ENCODE measurements around the gene ATG13.

Gene ATG13

DNA sequence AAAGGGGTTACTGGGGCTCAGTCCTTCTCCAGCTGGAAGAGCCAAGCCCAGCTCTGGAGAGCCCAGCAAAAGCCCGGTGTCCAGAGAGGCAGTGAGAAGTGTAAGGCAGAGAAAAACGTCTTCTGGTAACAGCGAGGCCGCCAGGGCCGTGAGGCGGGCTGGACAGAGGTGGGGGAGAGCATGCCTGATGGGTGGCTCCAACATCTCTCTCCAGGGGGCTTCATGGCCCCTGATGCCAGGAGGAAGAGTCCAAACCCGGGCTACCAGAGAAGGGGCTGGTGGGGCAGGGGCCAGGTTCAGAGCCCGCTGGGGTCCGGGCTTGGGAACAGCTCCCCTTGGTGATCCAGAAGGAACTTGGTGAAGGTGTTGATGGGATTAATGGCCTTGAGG, 61.4 kb downstream of the ATG13 start:
- Histone ChIP-seq H3K27ac (ENCODE audit: low read length) (no peak overlapping the region), H3K9ac (ENCODE audit: low read length) (no peak overlapping the region), H3K36me3 (ENCODE audit: control insufficient read depth, low read depth, low read length) (no peaks in the 10 kb centered on the region)

DNA sequence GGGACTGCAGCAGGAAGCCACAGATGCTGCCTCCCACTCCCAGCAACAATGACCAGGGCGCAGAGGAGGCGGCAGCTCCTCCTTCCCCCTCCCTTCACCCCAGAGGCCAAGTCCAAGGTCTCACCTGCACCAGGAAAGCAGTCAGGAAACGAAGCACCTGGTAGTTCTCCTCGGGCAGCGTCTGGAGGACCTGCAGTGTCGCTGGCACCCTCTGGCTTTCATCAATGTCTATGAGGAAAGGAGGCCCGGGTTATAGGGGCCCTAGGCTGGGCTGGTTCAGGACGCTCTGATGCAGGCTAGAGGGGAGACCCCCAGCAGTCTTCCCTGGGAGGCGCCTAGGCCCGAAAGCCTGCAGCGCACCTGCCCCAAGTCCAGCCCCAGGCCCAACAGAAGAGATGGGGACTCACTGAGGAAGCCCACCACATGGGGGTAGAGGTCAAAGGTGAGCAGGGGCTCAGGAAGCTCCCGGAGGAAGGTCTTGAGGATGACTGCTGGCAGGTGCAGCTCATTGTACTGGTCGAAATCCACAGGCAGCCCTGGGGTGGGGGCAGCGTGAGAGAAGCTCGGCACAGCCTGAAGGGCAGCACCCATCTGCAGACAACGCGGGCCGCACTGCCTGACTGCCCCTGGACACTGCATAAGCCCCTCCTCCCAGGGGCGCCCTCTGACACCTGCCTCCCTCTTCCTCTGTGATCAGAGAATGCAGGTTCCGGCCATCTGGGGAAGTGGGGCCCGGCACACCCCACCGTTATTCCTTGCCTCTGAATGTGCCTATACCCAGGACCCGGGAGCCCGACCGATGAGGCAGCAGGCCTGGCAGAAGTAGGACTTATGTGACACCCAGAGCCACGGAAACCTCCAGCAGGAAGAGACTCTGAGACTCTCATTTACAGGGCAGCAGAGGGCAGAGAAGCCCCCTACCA, 62.1 kb downstream of the ATG13 start:
- Histone ChIP-seq H3K27me3 (ENCODE audit: control insufficient read depth, insufficient read depth, low read length) (no peaks in the 10 kb centered on the region), H3K27ac (ENCODE audit: low read length) (no peak overlapping the region), H3K9me3 (ENCODE audit: control insufficient read depth, low read depth, low read length) (no peaks in the 10 kb centered on the region), H3K36me3 (ENCODE audit: control insufficient read depth, low read depth, low read length) (no peaks in the 10 kb centered on the region), H3K4me3 (ENCODE audit: low read length) (no peak overlapping the region), H3K9ac (ENCODE audit: low read length) (no peak overlapping the region), H3K4me1 (ENCODE audit: control insufficient read depth, low read depth, low read length) (peaks cover 2% of the 10 kb centered on the region)

More for the DNA sequence above, 61.4 kb downstream of the ATG13 start:
- peaks cover 8% of the 10 kb centered on the region for H3K4me1 ChIP-seq (ENCODE audit: control insufficient read depth, low read depth, low read length)
- H3K9me3 ChIP-seq (ENCODE audit: control insufficient read depth, low read depth, low read length): no peaks in the 10 kb centered on the region
- H3K27me3 ChIP-seq (ENCODE audit: control insufficient read depth, insufficient read depth, low read length): no peaks in the 10 kb centered on the region
- no peak overlapping the region for H3K4me3 ChIP-seq (ENCODE audit: low read length)

DNA sequence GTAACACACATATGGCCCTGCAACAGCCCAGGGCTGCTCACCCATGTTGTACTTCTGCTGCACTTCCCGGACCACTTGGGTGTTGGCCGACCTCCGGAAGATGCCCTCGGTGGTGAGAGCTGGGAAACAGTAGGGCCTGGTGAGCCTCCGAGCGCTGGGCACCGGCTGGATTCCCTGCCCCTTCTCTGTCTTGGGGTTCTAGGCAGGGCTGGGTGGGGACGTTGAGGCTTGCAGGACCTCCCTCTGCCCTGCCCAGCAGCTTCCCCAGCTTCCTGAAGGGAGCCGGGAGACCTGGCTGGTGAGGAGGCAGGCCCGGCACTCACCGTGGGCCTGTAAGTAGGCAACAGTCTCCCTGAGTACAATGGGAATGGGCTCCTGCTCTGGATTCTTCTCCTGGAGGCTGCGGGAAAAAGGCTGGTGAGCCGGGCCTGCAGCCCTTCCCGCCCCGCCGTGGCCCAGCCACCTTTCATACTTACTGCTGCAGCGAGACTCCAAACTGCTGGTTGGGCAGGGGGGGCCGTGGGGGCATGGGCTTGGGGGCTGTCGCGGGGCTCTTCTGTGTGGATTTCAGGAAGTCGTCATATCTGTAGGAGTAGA, 62.9 kb downstream of the ATG13 start:
- no peaks in the 10 kb centered on the region for H3K4me1 ChIP-seq (ENCODE audit: control insufficient read depth, low read depth, low read length)
- H3K36me3 ChIP-seq (ENCODE audit: control insufficient read depth, low read depth, low read length): no peaks in the 10 kb centered on the region
- no peak overlapping the region for H3K27ac ChIP-seq (ENCODE audit: low read length)
- no peaks in the 10 kb centered on the region for H3K27me3 ChIP-seq (ENCODE audit: control insufficient read depth, insufficient read depth, low read length)
- no peak overlapping the region for H3K9ac ChIP-seq (ENCODE audit: low read length)
- H3K4me3 ChIP-seq (ENCODE audit: low read length): no peak overlapping the region
- no peaks in the 10 kb centered on the region for H3K9me3 ChIP-seq (ENCODE audit: control insufficient read depth, low read depth, low read length)

DNA sequence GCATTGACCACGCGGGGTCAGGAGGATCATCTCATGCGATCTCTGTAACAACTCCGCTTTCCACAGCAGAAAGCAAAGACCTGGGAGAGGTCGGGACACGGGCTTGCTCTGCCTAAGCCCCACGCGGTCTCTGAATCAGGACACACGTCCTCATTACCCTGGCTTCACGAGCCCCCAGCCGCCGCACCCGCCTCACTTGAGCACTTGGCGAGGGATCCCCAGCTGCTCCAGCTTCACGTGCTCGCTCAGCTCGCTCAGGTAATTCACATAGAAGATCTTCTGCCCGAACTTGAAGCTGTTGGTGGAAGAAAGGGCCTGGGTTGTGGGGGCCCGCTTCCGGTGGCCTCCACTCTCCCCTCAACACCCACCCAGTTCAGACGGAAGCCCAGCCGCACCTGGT, 63.5 kb downstream of the ATG13 start:
- Histone ChIP-seq H3K36me3 (ENCODE audit: control insufficient read depth, low read depth, low read length) (no peaks in the 10 kb centered on the region), H3K9ac (ENCODE audit: low read length) (no peak overlapping the region), H3K27ac (ENCODE audit: low read length) (no peak overlapping the region)

DNA sequence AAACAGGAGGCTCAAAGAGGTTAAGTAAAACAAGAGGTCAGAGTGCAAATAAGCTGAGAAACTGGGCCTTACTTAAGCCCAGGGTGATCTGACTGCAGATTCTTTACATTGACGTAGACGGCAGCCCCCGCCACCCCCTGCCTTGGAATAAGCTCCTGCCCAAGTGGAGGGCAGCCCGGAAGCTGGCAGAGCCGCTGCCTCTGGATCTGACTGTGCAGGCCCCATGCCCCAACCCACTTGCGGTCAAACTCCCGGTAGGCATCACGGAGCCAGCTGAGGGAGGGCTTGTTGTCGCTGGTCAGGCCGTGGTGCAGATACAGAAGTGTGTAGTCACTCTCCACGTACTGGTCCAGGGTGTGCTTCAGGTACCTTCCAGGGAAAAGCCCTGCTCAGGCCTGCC, 64.5 kb downstream of the ATG13 start:
- Histone ChIP-seq H3K4me3 (ENCODE audit: low read length) (no peak overlapping the region), H3K27ac (ENCODE audit: low read length) (no peak overlapping the region), H3K27me3 (ENCODE audit: control insufficient read depth, insufficient read depth, low read length) (no peaks in the 10 kb centered on the region), H3K36me3 (ENCODE audit: control insufficient read depth, low read depth, low read length) (no peaks in the 10 kb centered on the region), H3K9ac (ENCODE audit: low read length) (no peak overlapping the region), H3K9me3 (ENCODE audit: control insufficient read depth, low read depth, low read length) (no peaks in the 10 kb centered on the region), H3K4me1 (ENCODE audit: control insufficient read depth, low read depth, low read length) (no peaks in the 10 kb centered on the region)

More for the DNA sequence above, 63.5 kb downstream of the ATG13 start:
- Histone ChIP-seq H3K4me1 (ENCODE audit: control insufficient read depth, low read depth, low read length) (no peaks in the 10 kb centered on the region), H3K4me3 (ENCODE audit: low read length) (no peak overlapping the region), H3K27me3 (ENCODE audit: control insufficient read depth, insufficient read depth, low read length) (no peaks in the 10 kb centered on the region), H3K9me3 (ENCODE audit: control insufficient read depth, low read depth, low read length) (no peaks in the 10 kb centered on the region)

DNA sequence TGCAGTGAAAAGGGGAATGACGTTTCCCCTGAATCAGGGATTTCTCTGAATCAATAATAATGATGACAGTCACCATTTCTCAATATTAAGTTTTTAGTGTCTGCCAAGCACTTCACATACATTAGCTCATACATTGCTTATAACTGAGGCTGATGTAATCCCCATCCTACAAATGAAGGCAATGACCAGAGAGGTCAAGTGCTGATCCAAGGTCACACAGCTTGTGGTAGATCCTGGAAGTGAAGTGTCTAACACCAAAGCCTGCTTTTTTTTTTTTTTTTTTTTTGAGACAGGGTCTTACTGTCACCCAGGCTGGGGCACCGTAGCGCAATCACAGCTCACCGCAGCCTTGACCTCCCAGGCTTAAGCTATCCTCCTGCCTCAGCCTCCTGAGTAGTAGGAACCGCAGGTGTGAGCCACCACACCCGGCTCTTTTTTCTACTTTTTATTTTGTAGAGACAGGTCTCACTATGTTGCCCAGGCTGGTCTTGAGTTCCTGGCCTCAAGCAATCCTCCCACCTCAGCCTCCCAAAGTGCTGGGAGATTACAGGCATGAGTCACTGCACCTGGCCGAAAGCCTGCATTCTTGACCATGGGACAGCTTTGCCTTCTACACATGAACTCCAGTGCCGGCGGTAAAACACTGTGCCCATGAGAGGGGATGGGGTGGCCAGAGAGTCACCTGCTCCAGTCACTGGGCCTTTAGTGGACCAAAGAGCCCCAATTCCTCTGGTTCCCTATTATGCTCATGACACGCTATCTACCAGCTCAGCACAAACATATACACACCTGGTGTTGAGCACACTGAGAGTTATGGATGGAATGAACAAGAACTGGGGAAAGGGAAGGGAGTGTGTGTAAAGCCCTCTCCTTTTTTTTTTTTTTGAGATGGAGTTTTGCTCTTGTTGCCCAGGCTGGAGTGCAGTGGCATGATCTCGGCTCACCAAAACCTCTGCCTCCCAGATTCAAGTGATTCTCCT, 65.7 kb downstream of the ATG13 start:
- Histone ChIP-seq H3K9me3 (ENCODE audit: control insufficient read depth, low read depth, low read length) (no peaks in the 10 kb centered on the region), H3K36me3 (ENCODE audit: control insufficient read depth, low read depth, low read length) (peaks cover 3% of the 10 kb centered on the region), H3K4me3 (ENCODE audit: low read length) (no peak overlapping the region), H3K9ac (ENCODE audit: low read length) (no peak overlapping the region), H3K27ac (ENCODE audit: low read length) (no peak overlapping the region), H3K27me3 (ENCODE audit: control insufficient read depth, insufficient read depth, low read length) (no peaks in the 10 kb centered on the region), H3K4me1 (ENCODE audit: control insufficient read depth, low read depth, low read length) (no peaks in the 10 kb centered on the region)

- no peak overlapping the region for H3K4me3 ChIP-seq (ENCODE audit: low read length)
Observed at GRCh38 chr11:46684367-46684766, 67.0 kb downstream of the ATG13 start.

DNA sequence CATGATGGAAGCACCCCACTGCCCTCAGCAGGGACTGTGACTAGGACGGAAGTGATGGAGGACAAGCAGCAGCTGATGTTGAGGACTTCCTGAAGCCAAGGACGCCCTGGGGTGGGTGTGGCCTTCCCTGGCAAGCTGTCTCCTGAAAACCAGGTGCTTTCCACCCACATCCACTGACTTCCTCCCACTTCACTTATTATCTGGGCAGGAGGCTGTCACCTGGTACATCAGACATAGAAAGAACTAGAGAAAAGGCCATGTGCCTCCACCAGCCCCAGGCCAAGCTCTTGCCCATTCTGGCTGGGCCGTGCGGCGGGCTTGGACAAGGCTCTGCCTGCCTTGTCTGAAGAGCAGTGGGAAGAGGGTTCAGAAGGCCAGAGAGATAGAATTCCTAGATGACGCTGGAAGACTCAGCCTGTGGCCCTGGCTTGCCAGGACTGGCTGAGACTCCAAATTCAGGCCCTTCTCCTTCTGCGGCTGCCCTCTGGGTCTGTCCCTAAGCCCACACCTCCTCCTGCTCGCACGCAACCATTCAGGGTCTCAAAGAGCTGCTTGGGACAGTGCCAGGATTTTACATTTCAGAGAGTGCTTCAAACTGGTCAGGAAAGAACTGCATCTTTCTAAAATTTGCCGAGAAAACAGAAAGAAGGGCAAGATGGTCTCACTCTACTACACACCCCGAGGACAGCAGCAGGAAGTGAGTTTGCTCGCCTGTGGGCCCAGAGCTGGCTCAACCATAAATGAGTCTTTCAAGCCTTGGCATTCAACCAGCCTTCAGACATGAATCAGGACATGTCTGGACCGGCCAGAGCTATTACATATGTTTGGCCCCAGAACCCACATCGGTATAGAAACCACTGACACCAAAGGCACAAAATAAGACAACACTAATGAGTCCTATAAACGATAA, 69.8 kb downstream of the ATG13 start:
- Histone ChIP-seq H3K4me3 (ENCODE audit: low read length) (no peak overlapping the region), H3K9me3 (ENCODE audit: control insufficient read depth, low read depth, low read length) (no peaks in the 10 kb centered on the region), H3K27me3 (ENCODE audit: control insufficient read depth, insufficient read depth, low read length) (no peaks in the 10 kb centered on the region), H3K27ac (ENCODE audit: low read length) (no peak overlapping the region), H3K36me3 (ENCODE audit: control insufficient read depth, low read depth, low read length) (peaks cover 3% of the 10 kb centered on the region), H3K4me1 (ENCODE audit: control insufficient read depth, low read depth, low read length) (no peaks in the 10 kb centered on the region), H3K9ac (ENCODE audit: low read length) (no peak overlapping the region)

More at GRCh38 chr11:46684367-46684766, 67.0 kb downstream of the ATG13 start:
- Histone ChIP-seq H3K27ac (ENCODE audit: low read length) (no peak overlapping the region), H3K36me3 (ENCODE audit: control insufficient read depth, low read depth, low read length) (peaks cover 3% of the 10 kb centered on the region), H3K4me1 (ENCODE audit: control insufficient read depth, low read depth, low read length) (no peaks in the 10 kb centered on the region), H3K9ac (ENCODE audit: low read length) (no peak overlapping the region), H3K27me3 (ENCODE audit: control insufficient read depth, insufficient read depth, low read length) (no peaks in the 10 kb centered on the region), H3K9me3 (ENCODE audit: control insufficient read depth, low read depth, low read length) (no peaks in the 10 kb centered on the region)

- Histone ChIP-seq H3K9ac (ENCODE audit: low read length) (no peak overlapping the region), H3K27me3 (ENCODE audit: control insufficient read depth, insufficient read depth, low read length) (no peaks in the 10 kb centered on the region), H3K9me3 (ENCODE audit: control insufficient read depth, low read depth, low read length) (no peaks in the 10 kb centered on the region), H3K4me3 (ENCODE audit: low read length) (no peak overlapping the region), H3K27ac (ENCODE audit: low read length) (no peak overlapping the region), H3K36me3 (ENCODE audit: control insufficient read depth, low read depth, low read length) (peaks cover 10% of the 10 kb centered on the region), H3K4me1 (ENCODE audit: control insufficient read depth, low read depth, low read length) (no peaks in the 10 kb centered on the region)
Observed at GRCh38 chr11:46690702-46691101, 73.3 kb downstream of the ATG13 start.

DNA sequence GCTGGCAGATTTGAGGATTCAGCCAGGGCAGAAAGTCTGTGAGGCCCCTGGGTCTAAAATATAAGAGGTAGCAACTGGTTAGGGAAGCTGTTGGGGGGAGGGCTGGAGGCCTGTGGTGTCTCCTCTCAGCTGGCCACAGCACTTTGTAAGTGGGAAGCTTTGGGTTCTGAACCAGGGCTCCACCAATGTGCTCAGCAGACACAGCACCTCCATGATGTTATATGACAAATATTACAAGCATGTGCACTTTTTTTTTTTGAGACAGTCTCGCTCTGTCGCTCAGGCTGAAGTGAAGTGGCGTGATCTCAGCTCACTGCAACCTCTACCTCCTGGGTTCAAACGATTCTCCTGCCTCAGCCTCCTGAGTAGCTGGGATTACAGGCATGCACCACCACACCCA, 75.1 kb downstream of the ATG13 start:
- Histone ChIP-seq H3K4me3 (ENCODE audit: low read length) (no peak overlapping the region), H3K36me3 (ENCODE audit: control insufficient read depth, low read depth, low read length) (peaks cover 9% of the 10 kb centered on the region)

More for the DNA sequence above, 75.1 kb downstream of the ATG13 start:
- no peaks in the 10 kb centered on the region for H3K27me3 ChIP-seq (ENCODE audit: control insufficient read depth, insufficient read depth, low read length)
- H3K9me3 ChIP-seq (ENCODE audit: control insufficient read depth, low read depth, low read length): no peaks in the 10 kb centered on the region
- H3K4me1 ChIP-seq (ENCODE audit: control insufficient read depth, low read depth, low read length): no peaks in the 10 kb centered on the region
- no peak overlapping the region for H3K27ac ChIP-seq (ENCODE audit: low read length)
- no peak overlapping the region for H3K9ac ChIP-seq (ENCODE audit: low read length)

All from iPS-18a (cell line).